NCI-H2171 (cell line): ENCODE data around the gene SLC25A6.
"Not testable (repeated sequence)": the region's sequence is repeated elsewhere in the genome, so short reads cannot be mapped to it uniquely, and the experiment has no call there.

Experiments
- DNase-seq: peaks from one replicate; lab custom pipeline; 2025; lab: John Stamatoyannopoulos, UW

SLC25A6 gene

DNA sequence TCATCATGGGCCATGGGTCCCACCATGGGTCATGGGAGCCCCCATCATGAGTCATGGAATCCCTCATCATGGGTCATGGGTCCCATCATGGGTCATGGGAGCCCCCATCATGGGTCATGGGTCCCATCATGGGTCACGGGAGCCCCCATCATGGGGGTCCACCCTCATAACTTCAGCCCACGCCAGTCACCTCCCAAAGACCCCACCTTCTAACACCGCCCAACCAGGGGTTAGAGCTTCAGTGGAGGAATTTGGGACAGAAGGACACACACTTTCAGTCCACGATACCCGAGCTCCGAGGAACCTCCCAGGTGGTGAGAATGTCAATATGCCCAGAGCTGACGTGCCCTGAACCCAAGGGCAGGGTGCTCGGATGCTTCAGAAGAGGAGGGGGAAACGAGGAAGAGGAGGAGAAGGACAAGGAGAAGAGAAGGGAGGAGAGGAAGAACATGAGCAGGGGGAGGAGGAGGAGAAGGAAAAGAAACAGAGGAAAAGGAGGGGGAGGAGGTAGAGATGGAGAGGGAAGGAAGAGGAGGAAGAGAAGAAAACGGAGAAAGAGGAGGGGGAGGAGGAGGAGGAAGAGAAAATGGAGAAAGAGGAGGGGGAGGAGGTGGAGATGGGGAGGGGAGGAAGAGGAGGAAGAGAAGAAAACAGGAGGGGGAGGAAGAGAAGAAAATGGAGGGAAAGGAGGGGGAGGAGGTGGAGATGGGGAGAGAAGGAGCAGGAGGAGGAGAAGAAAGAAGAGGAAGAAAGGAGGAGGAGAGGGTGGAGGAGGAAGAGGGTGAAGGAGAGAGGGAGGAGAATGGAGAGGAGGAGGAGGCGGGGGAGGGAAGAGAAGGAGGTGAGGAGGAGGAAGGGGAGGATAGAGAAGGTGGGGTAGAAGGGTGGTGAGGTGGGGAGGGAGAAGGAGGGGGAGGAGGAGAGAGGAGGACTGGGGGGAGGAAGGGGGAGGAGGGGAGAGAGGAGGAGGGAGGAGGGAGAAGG lies 37.6 kb downstream of the SLC25A6 start:
- no peak for DNase-seq

DNA sequence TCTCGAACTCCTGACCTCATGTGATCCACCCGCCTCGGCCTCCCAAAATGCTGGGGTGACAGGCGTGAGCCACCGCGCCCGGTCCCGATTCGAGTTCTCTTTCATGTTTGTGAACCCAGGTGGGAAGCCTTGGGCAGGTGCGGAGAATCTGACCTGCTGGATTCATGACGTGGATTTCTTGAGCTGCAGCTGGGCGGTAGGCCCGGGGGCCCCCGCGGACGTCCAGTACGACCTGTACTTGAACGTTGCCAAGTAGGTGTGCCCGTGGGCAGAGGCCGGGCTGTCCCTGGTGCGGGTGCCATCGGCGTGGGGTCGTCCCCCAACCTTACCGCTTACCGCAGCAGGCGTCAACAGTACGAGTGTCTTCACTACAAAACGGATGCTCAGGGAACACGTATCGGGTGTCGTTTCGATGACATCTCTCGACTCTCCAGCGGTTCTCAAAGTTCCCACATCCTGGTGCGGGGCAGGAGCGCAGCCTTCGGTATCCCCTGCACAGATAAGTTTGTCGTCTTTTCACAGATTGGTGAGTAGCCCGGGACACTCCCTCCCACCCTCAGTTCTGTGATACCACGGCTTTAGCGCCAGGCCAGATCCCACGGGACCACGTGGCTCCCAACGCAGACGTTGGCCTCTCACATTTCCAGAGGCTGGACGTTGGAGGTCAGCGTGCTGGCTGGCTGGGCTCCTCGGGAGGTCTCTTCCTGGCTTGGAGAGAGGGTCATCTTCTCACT lies 39.8 kb downstream of the SLC25A6 start:
- DNase-seq: no peak

DNA sequence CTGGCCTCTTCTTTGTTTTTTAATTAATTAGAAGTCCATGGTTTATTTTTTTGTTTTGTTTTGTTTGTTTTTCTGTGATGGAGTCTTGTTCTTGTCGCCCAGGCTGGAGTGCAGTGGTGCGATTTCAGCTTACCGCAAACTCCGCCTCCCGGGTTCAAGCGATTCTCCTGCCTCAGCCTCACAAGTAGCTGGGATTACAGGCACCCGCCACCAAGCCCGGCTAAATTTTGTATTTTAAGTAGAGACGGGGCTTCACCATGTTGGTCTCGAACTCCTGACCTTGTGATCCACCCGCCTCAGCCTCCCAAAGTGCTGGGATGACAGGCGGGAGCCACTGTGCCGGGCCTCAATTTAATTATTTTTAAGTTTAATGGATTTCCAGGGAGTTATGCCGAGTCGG lies 42.3 kb downstream of the SLC25A6 start:
- not testable (repeated sequence) for DNase-seq

DNA sequence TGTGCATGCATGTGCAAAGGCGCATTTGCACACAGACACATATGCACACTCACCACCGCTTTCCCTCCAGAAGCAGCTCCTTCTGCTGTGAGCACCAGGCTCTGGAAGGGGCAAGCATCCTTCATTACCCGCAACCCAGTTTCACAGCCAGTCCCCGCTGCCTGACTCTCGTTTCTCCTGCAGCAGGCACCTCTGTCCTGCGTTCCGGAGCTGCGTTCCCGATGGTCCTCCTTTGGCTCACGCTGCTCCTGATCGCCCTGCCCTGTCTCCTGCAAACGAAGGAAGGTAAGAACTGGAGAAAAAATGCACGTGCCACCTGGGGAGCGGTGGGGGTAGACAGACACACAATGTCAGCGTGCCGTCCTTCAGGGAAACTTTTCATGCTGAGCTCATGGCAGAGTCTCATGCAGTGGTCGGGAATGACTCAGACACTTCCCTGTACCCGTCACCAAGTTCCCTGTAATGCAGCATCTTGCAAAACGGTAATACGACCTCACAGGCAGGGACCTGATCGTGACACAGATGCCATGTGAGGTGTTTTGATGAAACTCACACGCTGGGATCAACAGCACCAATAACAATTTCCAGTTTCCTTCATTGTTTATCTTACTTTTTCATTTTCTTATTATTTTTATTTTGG lies 50.2 kb downstream of the SLC25A6 start:
- no peak for DNase-seq

DNA sequence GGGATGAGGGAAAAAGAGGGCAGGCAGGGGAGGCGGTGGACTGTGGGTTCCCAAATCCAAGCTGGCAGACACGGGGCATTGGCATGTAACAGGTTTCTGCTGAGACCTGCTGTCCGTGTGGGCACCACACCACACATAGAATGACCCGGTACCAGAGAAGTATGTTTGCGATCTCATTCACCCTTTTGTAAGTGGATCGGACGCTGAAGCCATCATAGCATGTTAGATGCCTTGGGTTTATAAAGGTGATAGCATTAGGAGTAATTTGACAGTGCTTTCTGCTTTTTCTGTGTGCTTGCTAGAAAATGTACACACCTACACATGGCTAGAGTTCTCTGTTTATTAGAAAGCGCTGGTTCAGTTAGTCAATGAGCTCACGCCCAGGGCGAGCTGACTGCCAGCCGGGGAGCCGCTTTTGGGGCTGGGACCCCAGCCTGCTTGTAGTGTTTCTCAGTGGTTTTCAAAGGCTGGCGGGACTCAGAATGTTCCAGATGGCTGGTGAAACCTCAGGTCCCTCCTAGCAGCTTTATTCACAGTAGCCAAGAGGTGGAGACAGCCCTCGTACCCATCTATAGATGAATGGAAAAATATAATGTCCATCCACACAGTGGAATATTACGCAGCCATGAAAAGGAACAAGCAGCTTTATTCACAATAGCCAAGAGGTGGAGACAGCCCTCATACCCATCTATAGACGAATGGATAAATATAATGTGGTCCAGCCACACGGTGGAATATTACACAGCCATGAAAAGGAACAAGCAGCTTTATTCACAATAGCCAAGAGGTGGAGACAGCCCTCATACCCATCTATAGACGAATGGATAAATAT lies 54.7 kb downstream of the SLC25A6 start:
- DNase-seq: no peak

DNA sequence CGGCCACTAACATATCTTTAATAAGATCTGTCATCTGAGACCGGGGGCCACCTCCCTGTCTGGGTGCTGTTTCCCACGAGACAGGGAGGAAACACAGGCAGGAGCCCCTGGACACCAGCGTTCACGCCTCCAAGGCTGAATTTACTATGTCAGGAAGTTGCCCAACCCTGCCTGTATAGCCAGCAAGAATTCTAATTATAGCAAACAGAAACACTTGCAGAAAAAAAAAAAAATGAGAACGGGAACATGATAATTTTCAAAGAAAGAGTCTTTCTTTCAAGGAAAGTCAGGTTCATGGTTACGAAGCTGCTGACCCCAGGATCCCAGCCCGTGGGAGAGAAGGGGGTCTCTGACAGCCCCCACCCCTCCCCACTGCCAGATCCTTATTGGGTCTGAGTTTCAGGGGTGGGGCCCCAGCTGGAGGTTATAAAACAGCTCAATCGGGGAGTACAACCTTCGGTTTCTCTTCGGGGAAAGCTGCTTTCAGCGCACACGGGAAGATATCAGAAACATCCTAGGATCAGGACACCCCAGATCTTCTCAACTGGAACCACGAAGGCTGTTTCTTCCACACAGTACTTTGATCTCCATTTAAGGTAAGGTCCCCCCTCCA lies 55.5 kb downstream of the SLC25A6 start, which contains the start of gene IL3RA:
IL3RA (plus strand) TSS at position 455 of the 613 bp plus-strand sequence. CDS start 4,981 bp downstream, outside the sequence.
- DNase-seq: no peak
